ENCODE measurements around the gene SEC22B. TPM values are rescaled to one million over a fixed set of nuclear protein-coding genes. Genes with fewer than 3 reads are reported as not detected.
"Not testable (repeated sequence)": the region's sequence is repeated elsewhere in the genome, so short reads cannot be mapped to it uniquely, and the experiment has no call there.

SEC22B gene
- total RNA-seq (10 to 100 TPM; 25.5 to 39.1 TPM), polyA plus RNA-seq (ENCODE audit: insufficient read length in 2 of 2) (10 to 100 TPM; 25.1 to 25.9 TPM)
- long read RNA-seq, donor 1, full-length matches to known transcripts, result 21 of 21 reads
- long read RNA-seq, donor 1, partial matches to known transcripts, result 0 of 21 reads
- long read RNA-seq, donor 1, other reads (novel, unspliced or antisense), result 0 of 21 reads
- long read RNA-seq, donor 2, full-length matches to known transcripts, result 9 of 9 reads
- long read RNA-seq, donor 2, partial matches to known transcripts, result 0 of 9 reads
- long read RNA-seq, donor 2, other reads (novel, unspliced or antisense), result 0 of 9 reads
- long read RNA-seq, donor 3, full-length matches to known transcripts, result 17 of 17 reads
- long read RNA-seq, donor 3, partial matches to known transcripts, result 0 of 17 reads
- long read RNA-seq, donor 3, other reads (novel, unspliced or antisense), result 0 of 17 reads
- long read RNA-seq, donor 4, full-length matches to known transcripts, result 36 of 44 reads
- long read RNA-seq, donor 4, partial matches to known transcripts, result 8 of 44 reads
- long read RNA-seq, donor 4, other reads (novel, unspliced or antisense), result 0 of 44 reads

DNA sequence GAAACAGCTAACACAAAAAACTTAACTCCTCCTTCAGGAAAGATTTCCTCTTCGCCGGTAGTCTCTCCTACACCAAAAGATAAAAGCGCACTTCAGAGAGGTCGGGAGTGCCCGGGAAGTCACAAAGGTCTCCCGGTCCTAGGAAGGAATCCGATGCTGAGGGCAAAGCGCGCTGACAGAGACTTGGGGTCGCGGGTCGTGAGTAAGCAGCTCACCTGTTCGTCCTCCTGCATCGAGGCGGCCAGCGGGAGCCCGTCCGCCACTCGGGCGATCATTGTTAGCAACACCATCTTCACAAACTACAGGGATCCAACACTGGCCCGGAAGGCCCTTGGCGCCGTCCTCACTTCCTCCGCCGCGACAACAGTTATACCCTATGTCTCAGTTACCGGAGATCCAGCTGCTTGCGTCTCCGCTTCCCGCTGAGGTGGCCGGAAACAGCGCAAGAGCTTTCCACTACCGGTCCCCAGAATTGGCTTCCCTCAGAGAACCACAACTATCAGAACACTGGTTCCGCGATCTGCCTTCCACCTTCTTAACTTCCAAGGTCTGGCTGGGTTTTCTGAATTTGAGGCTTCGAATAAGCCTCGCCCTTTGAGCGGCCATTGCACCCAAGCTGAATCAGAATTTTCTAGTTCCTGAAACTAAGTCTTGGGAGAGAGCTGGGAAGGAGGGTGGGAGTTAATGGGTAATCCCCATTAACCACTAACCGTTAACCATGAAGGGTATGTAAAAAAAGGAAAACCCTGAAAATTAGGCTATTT lies at the start of gene SEC22B:
SEC22B (minus strand) TSS at position 429 of the 764 bp plus-strand sequence; CDS start at position 290, 139 bp downstream.
- peaks cover 3% of the 10 kb centered on the region for H3K4me1 ChIP-seq (ENCODE audit: control insufficient read depth, insufficient read depth, low read length)
- peak within 1 kb of the TSS; percentile 93 for H3K27ac ChIP-seq (ENCODE audit: low read depth, low read length)
- H3K36me3 ChIP-seq (ENCODE audit: control insufficient read depth, insufficient read depth, low read length), result no peaks in the 10 kb centered on the region
- no peaks in the 10 kb centered on the region for H3K27me3 ChIP-seq (ENCODE audit: control insufficient read depth, insufficient read depth, low read length)
- peak within 1 kb of the TSS; percentile 77 for H3K4me3 ChIP-seq (ENCODE audit: low read depth, low read length)
- peak; percentile 90 to 98 (median 92) for DNase-seq (ENCODE audit: low read depth in 4 of 6, low spot score in 6 of 6)
- H3K9me3 ChIP-seq (ENCODE audit: control insufficient read depth, insufficient read depth, low read length), result no peaks in the 10 kb centered on the region
- 0% methylated on average over 35 of the region's 39 CpGs for WGBS (ENCODE audit: insufficient coverage)

DNA sequence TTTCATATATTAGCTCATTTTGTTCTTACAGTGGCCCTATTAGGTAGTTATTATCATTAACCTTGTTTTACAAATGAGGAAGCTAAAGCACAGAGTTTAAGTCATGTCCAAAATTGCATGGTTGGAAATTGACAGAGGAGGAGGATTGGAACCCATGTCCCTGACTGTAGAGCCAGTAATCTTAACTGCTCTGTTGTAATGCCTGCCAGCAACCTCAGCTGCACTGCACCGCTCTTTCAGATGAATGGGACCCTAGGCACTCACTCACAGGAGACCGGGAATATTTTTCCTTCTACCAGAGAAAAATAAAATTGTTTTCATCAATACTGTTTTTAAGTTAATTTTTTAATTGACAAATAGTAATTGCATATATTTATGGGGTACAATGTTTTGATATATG lies 41.6 kb upstream of the SEC22B start:
- H3K27me3 ChIP-seq (ENCODE audit: control insufficient read depth, insufficient read depth, low read length); H3K9me3 ChIP-seq (ENCODE audit: control insufficient read depth, insufficient read depth, low read length); H3K4me1 ChIP-seq (ENCODE audit: control insufficient read depth, insufficient read depth, low read length); H3K36me3 ChIP-seq (ENCODE audit: control insufficient read depth, insufficient read depth, low read length); H3K4me3 ChIP-seq (ENCODE audit: low read depth, low read length); H3K27ac ChIP-seq (ENCODE audit: low read depth, low read length): not testable (repeated sequence)
- peak in 1 of 6 donors; percentile 7 for DNase-seq (ENCODE audit: low read depth in 4 of 6, low spot score in 6 of 6)
- 60% methylated on average over 1 of the region's 2 CpGs for WGBS (ENCODE audit: insufficient coverage)

DNA sequence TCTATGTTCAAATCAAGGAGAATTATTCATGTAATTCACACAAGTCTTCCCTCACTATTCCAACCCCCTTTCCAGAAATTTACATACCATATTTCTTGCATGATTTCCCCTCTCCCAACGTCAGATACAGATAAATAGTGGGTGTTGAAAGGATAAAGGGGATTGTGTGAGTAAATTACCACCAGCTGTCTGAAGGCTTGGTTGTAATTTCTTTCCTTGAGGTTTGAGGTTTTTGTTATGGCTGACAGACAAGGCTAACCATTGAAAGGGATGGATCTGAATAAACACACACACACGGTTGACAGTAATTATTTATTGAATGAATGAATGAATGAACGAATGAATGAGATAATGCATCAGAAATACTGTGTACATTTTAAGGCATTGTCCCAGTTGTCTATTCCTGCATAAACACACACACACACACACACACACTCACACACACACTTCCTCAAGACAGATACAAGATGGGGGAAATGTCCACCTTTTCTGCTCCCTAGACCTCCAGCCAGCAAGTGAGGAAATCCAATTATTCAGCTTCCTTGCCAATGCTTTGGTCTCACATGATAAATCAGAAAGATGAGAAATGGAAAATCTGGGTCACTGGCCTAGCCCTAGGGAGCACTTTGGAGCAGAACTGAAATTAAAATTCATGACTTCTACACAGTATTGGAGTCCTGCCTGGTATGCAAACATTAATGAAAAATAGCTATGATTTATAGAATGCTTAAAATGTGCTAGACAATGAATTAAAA lies 41.0 kb upstream of the SEC22B start:
- not testable (repeated sequence) for H3K36me3 ChIP-seq (ENCODE audit: control insufficient read depth, insufficient read depth, low read length); H3K4me1 ChIP-seq (ENCODE audit: control insufficient read depth, insufficient read depth, low read length); H3K4me3 ChIP-seq (ENCODE audit: low read depth, low read length); H3K27me3 ChIP-seq (ENCODE audit: control insufficient read depth, insufficient read depth, low read length); H3K9me3 ChIP-seq (ENCODE audit: control insufficient read depth, insufficient read depth, low read length); H3K27ac ChIP-seq (ENCODE audit: low read depth, low read length)
- peak in 1 of 6 donors; percentile 1 for DNase-seq (ENCODE audit: low read depth in 4 of 6, low spot score in 6 of 6)
- no CpG with 5 or more reads among the region's 3 CpGs for WGBS (ENCODE audit: insufficient coverage)

DNA sequence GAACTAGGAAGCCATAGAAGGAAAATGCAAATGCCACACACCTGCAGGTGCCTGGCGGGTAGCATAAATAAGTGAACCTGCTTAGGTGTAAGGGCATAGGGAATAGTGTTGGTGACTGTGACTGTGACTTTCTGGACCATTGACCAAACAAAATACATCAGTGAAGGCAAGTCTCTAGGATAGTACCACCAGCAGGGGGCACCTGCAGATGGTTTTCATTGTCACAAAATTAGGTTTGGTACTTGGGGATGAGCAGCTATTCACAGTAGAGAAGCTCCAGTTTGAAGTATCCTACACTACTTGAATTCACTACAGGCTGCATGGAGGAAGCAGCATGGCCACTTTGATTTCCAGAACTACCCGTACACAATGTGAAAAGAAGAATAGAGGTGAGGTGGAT lies 37.3 kb upstream of the SEC22B start:
- WGBS (ENCODE audit: insufficient coverage), result no CpG with 5 or more reads among the region's 2 CpGs
- H3K4me1 ChIP-seq (ENCODE audit: control insufficient read depth, insufficient read depth, low read length); DNase-seq (ENCODE audit: low read depth in 4 of 6, low spot score in 6 of 6); H3K27me3 ChIP-seq (ENCODE audit: control insufficient read depth, insufficient read depth, low read length); H3K36me3 ChIP-seq (ENCODE audit: control insufficient read depth, insufficient read depth, low read length); H3K27ac ChIP-seq (ENCODE audit: low read depth, low read length); H3K4me3 ChIP-seq (ENCODE audit: low read depth, low read length); H3K9me3 ChIP-seq (ENCODE audit: control insufficient read depth, insufficient read depth, low read length): not testable (repeated sequence)

DNA sequence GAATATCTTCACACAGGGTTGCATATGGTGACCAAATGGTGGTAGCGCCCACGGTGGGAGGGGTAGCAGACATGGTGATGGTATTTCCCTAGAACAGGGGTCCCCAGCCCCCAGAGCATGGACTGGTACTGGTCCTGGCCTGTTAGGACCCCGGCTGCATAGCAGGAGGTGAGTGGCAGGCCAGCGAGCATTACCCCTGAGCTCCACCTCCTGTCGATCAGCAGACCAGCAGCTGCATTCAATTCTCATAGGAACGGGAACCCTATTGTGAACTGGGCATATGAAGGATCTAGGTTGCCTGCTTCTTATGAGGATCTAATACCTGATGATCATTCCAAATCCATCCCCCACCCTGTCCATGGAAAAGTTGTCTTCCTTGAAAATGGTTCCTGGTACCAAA lies 34.4 kb upstream of the SEC22B start:
- H3K27me3 ChIP-seq (ENCODE audit: control insufficient read depth, insufficient read depth, low read length); H3K4me3 ChIP-seq (ENCODE audit: low read depth, low read length); H3K36me3 ChIP-seq (ENCODE audit: control insufficient read depth, insufficient read depth, low read length); H3K27ac ChIP-seq (ENCODE audit: low read depth, low read length); DNase-seq (ENCODE audit: low read depth in 4 of 6, low spot score in 6 of 6); H3K4me1 ChIP-seq (ENCODE audit: control insufficient read depth, insufficient read depth, low read length); H3K9me3 ChIP-seq (ENCODE audit: control insufficient read depth, insufficient read depth, low read length): not testable (repeated sequence)
- no CpG with 5 or more reads among the region's 6 CpGs for WGBS (ENCODE audit: insufficient coverage)

DNA sequence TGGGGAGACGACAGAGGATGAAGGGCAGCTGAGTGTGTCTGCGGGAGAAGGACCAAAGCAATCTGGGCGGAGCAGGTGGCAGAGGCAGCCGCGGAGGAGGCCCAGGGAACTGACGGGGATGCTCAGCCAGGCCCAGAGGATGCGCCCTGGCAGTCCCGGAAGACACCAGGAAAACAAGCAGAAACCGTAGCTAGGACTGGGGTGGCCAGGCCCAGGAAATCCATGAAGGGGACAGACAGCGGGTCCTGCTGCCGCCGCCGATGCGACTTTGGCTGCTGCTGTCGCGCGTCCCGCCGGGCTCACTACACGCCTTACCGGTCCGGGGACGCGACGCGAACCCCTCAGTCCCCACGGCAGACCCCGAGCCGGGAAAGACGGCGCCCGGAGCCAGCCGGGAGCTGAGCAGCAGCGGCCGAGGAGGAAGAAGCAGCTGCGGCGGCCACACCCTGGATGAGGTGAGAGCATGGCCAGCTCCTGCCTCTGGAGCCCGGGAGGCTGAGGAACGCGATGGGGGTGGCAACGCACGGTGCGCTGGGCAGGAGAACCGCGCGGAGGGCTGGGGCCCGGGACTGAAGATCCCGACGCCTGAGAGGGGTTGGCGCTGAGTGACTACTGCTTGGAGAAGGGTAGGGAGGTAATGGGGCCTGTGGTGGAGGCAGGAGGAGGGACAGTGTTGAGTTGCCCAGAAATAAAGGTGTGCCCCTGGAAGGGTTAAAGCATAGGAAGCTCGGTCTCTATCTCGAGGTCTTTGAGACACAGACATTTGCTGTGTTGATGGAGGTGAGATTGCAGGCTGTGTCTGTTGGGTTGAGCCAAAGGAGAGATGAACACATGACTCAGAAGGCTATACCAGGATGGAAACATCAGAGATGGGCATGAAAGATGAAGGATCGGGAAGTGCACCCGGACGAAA lies 20.8 kb upstream of the SEC22B start:
- DNase-seq (ENCODE audit: low read depth in 4 of 6, low spot score in 6 of 6), result peak in 2 of 6 donors; percentile 42 to 64
- not testable (repeated sequence) for H3K27ac ChIP-seq (ENCODE audit: low read depth, low read length); H3K27me3 ChIP-seq (ENCODE audit: control insufficient read depth, insufficient read depth, low read length); H3K9me3 ChIP-seq (ENCODE audit: control insufficient read depth, insufficient read depth, low read length); H3K36me3 ChIP-seq (ENCODE audit: control insufficient read depth, insufficient read depth, low read length); H3K4me1 ChIP-seq (ENCODE audit: control insufficient read depth, insufficient read depth, low read length)
- WGBS (ENCODE audit: insufficient coverage), result under 1% methylated on average over 29 of the region's 55 CpGs
- peak overlapping the region; percentile 26 for H3K4me3 ChIP-seq (ENCODE audit: low read depth, low read length)

DNA sequence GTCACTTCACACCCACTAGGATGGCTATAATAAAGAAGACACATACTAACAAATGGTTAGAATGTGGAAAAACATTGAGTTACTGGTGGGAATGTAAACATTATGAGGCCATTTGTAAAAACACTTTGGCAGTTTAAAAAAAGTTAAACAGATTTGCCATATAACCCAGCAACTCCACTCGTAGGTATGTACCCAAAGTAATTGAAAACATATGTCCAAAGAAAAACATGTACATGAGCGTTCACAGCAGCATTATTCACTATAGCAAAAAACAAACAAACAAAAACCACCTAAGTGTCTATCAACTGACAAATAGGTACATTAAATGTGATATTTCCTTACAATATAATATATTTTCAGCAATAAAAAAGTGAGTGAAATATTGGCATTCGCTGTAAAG lies 12.3 kb upstream of the SEC22B start:
- WGBS (ENCODE audit: insufficient coverage), result no CpG with 5 or more reads among the region's 3 CpGs
- H3K4me1 ChIP-seq (ENCODE audit: control insufficient read depth, insufficient read depth, low read length); H3K9me3 ChIP-seq (ENCODE audit: control insufficient read depth, insufficient read depth, low read length); H3K4me3 ChIP-seq (ENCODE audit: low read depth, low read length); DNase-seq (ENCODE audit: low read depth in 4 of 6, low spot score in 6 of 6); H3K36me3 ChIP-seq (ENCODE audit: control insufficient read depth, insufficient read depth, low read length); H3K27ac ChIP-seq (ENCODE audit: low read depth, low read length); H3K27me3 ChIP-seq (ENCODE audit: control insufficient read depth, insufficient read depth, low read length): not testable (repeated sequence)

DNA sequence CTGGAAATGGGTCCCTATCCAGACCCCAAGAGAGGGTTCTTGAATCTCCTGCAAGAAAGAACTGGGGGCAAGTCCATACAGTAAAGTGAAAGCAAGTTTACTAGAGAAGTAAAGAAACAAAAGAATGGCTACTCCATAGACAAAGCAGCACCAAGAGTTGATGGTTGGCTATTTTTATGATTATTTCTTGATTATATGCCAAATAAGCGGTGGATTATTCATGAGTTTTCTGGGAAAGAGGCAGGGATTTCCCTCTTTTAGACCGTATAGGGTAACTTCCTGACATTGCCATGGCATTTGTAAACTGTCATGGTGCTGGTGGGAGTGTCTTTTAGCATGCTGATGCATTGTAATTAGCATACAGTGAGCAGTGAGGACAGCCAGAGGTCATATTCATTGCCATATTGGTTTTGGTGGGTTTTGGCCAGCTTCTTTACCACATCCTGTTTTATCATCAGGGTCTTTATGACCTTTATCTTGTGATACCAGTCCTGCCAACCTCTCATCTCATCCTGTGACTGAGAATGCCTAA lies 5.9 kb upstream of the SEC22B start:
- H3K9me3 ChIP-seq (ENCODE audit: control insufficient read depth, insufficient read depth, low read length); DNase-seq (ENCODE audit: low read depth in 4 of 6, low spot score in 6 of 6); H3K27me3 ChIP-seq (ENCODE audit: control insufficient read depth, insufficient read depth, low read length); H3K4me3 ChIP-seq (ENCODE audit: low read depth, low read length); H3K36me3 ChIP-seq (ENCODE audit: control insufficient read depth, insufficient read depth, low read length); H3K27ac ChIP-seq (ENCODE audit: low read depth, low read length); H3K4me1 ChIP-seq (ENCODE audit: control insufficient read depth, insufficient read depth, low read length): not testable (repeated sequence)
- no CpG with 5 or more reads among the region's 2 CpGs for WGBS (ENCODE audit: insufficient coverage)
